Prostate gland (tissue), 2 donors: Measurements from ENCODE around the gene HIBADH.

Experiments used
- CTCF ChIP-seq, 4 experiments: fragments of 200-600 bp in 2 of 4; fragments of 450-650 bp in 2 of 4; sonication (generic) in 2 of 4; IDR thresholded peaks; 1 replicate in 3 of 4; 2 replicates in 1 of 4; pipeline ENCODE4 v1.5.1; 2016 to 2019; ENCODE audit warnings: antibody characterized with exemption in 4 of 4, mild to moderate bottlenecking in 2 of 4, moderate library complexity in 2 of 4
- POLR2A ChIP-seq: fragments of 450-650 bp; IDR thresholded peaks from one replicate; pipeline ENCODE4 v1.6.1; 2016; ENCODE audit warnings: antibody characterized with exemption, mild to moderate bottlenecking
- POLR2AphosphoS5 ChIP-seq: sonication (generic); formaldehyde crosslinking; IDR thresholded peaks from one replicate; pipeline ENCODE4 v1.6.1; 2017; ENCODE audit warnings: antibody characterized with exemption

DNA sequence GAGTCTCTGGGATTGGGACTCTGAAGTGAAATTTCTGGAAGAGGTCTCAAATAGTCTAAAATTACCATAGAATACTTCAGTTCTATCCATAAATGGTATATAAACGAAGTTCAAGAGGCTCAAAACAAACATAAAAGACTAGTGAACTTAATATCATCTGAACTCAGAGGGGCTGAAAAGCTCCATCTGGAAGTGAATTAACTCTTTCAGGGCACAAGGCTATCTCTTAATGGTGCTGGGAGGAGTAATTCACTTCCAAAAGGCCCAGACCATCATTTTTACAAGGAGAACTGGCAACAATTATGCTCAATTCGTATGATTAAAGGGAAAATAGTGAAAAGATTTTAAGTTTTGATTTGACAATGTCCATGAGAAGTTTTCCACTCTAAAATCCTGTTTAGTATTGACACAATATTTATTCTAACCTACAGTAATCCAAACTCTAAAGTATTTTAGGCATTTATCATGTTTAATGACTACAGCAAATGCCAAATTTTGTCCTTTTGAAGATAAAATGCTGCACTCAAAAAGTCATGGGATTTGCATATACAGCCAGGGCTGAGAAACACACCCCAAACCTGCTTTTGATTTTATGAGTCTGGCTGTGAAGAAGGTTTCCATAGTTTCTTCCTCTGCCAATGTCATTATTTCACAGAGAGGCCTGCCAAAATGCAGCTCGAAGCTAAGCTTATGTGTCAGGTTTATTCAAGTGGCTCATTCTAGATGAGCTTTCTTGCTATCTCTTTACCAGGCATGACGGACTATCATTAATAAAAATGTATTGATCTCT, 143.9 kb downstream of the HIBADH start:
- TF ChIP-seq POLR2AphosphoS5: no peak
- no peak for TF ChIP-seq CTCF (IDR thresholded peaks at IDR 0.05)
- TF ChIP-seq POLR2A: no peak
